ENCODE data around the gene PRSS38. TPM values are rescaled to one million over a fixed set of nuclear protein-coding genes. Genes with fewer than 3 reads are reported as not detected.
"Not testable (repeated sequence)": the region's sequence is repeated elsewhere in the genome, so short reads cannot be mapped to it uniquely, and the experiment has no call there.

PRSS38 gene
- polyA plus RNA-seq, 2 donors, result not detected

- Histone ChIP-seq H3K4me1 (ENCODE audit: control insufficient read depth in 2 of 2, insufficient read depth in 2 of 2, low read length in 1 of 2) (no peaks in the 10 kb centered on the region), H3K36me3 (ENCODE audit: control insufficient read depth in 2 of 2, insufficient read depth in 2 of 2, low read length in 1 of 2) (no peaks in the 10 kb centered on the region), H3K4me3 (ENCODE audit: low read depth in 1 of 2, low read length in 2 of 2) (no peak overlapping the region), H3K27me3 (ENCODE audit: control insufficient read depth in 1 of 2, insufficient read depth in 2 of 2, low read length in 2 of 2) (no peaks in the 10 kb centered on the region), H3K27ac (ENCODE audit: low read depth in 2 of 2, low read length in 1 of 2) (no peak overlapping the region), H3K9me3 (ENCODE audit: control insufficient read depth in 2 of 2, insufficient read depth in 1 of 2, low read depth in 1 of 2, low read length in 1 of 2) (peaks cover 0 to 9% of the 10 kb centered on the region in 2 donors)
- WGBS, 2 donors, result 37 to 45% methylated on average over 2 of the region's 2 CpGs
Measured at GRCh38 chr1:227824204-227824603, 8.7 kb downstream of the PRSS38 start.

- Histone ChIP-seq H3K36me3 (ENCODE audit: control insufficient read depth in 2 of 2, insufficient read depth in 2 of 2, low read length in 1 of 2) (no peaks in the 10 kb centered on the region), H3K4me1 (ENCODE audit: control insufficient read depth in 2 of 2, insufficient read depth in 2 of 2, low read length in 1 of 2) (no peaks in the 10 kb centered on the region), H3K27me3 (ENCODE audit: control insufficient read depth in 1 of 2, insufficient read depth in 2 of 2, low read length in 2 of 2) (no peaks in the 10 kb centered on the region), H3K27ac (ENCODE audit: low read depth in 2 of 2, low read length in 1 of 2) (no peak overlapping the region), H3K9me3 (ENCODE audit: control insufficient read depth in 2 of 2, insufficient read depth in 1 of 2, low read depth in 1 of 2, low read length in 1 of 2) (peaks cover 0 to 9% of the 10 kb centered on the region in 2 donors), H3K4me3 (ENCODE audit: low read depth in 1 of 2, low read length in 2 of 2) (no peak overlapping the region)
- 71 to 90% methylated on average over 3 of the region's 3 CpGs for WGBS, 2 donors
Measured at GRCh38 chr1:227828786-227829185, 13.3 kb downstream of the PRSS38 start.

DNA sequence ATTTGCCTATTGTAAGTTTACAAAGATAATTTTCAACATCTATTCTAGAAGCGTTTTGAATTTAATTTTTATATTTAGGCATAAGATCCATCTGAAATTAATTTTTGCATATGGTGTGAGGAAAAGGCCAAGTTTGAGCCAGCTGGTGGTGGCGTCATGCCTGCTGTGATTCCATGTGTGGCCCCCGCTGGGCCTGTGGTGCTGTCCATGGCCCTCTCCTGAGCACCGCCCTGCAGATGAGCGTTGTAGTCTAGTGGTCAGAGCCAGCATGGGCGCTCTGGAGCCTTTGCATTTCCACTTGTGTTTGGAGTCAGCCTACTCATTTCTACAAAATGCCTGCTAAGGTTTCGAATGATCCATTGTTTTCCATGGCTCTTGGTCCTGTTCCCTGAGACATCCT is 22.7 kb downstream of the PRSS38 start:
- Histone ChIP-seq H3K4me1 (ENCODE audit: control insufficient read depth in 2 of 2, insufficient read depth in 2 of 2, low read length in 1 of 2) (no peaks in the 10 kb centered on the region), H3K36me3 (ENCODE audit: control insufficient read depth in 2 of 2, insufficient read depth in 2 of 2, low read length in 1 of 2) (no peaks in the 10 kb centered on the region), H3K9me3 (ENCODE audit: control insufficient read depth in 2 of 2, insufficient read depth in 1 of 2, low read depth in 1 of 2, low read length in 1 of 2) (peaks cover 0 to 2% of the 10 kb centered on the region in 2 donors), H3K4me3 (ENCODE audit: low read depth in 1 of 2, low read length in 2 of 2) (no peak overlapping the region), H3K27me3 (ENCODE audit: control insufficient read depth in 1 of 2, insufficient read depth in 2 of 2, low read length in 2 of 2) (no peaks in the 10 kb centered on the region), H3K27ac (ENCODE audit: low read depth in 2 of 2, low read length in 1 of 2) (no peak overlapping the region)
- 89 to 91% methylated on average over 7 of the region's 7 CpGs for WGBS, 2 donors

GRCh38 chr1:227841096-227841495 is 25.6 kb downstream of the PRSS38 start:
- no peak overlapping the region for H3K27ac ChIP-seq (ENCODE audit: low read depth in 2 of 2, low read length in 1 of 2)
- no peaks in the 10 kb centered on the region for H3K36me3 ChIP-seq (ENCODE audit: control insufficient read depth in 2 of 2, insufficient read depth in 2 of 2, low read length in 1 of 2)
- no peaks in the 10 kb centered on the region for H3K4me1 ChIP-seq (ENCODE audit: control insufficient read depth in 2 of 2, insufficient read depth in 2 of 2, low read length in 1 of 2)
- no peaks in the 10 kb centered on the region for H3K27me3 ChIP-seq (ENCODE audit: control insufficient read depth in 1 of 2, insufficient read depth in 2 of 2, low read length in 2 of 2)
- 84 to 87% methylated on average over 9 of the region's 9 CpGs for WGBS, 2 donors
- no peak overlapping the region for H3K4me3 ChIP-seq (ENCODE audit: low read depth in 1 of 2, low read length in 2 of 2)
- peaks cover 2 to 4% of the 10 kb centered on the region in 2 donors for H3K9me3 ChIP-seq (ENCODE audit: control insufficient read depth in 2 of 2, insufficient read depth in 1 of 2, low read depth in 1 of 2, low read length in 1 of 2)

GRCh38 chr1:227844320-227845146 is 29.1 kb downstream of the PRSS38 start:
- no peak overlapping the region for H3K27ac ChIP-seq (ENCODE audit: low read depth in 2 of 2, low read length in 1 of 2)
- H3K4me3 ChIP-seq (ENCODE audit: low read depth in 1 of 2, low read length in 2 of 2), result no peak overlapping the region
- WGBS, 2 donors, result 80 to 82% methylated on average over 5 of the region's 5 CpGs
- no peaks in the 10 kb centered on the region for H3K27me3 ChIP-seq (ENCODE audit: control insufficient read depth in 1 of 2, insufficient read depth in 2 of 2, low read length in 2 of 2)
- no peaks in the 10 kb centered on the region for H3K36me3 ChIP-seq (ENCODE audit: control insufficient read depth in 2 of 2, insufficient read depth in 2 of 2, low read length in 1 of 2)
- peaks cover 4% of the 10 kb centered on the region in 2 donors for H3K9me3 ChIP-seq (ENCODE audit: control insufficient read depth in 2 of 2, insufficient read depth in 1 of 2, low read depth in 1 of 2, low read length in 1 of 2)
- no peaks in the 10 kb centered on the region for H3K4me1 ChIP-seq (ENCODE audit: control insufficient read depth in 2 of 2, insufficient read depth in 2 of 2, low read length in 1 of 2)

- Histone ChIP-seq H3K9me3 (ENCODE audit: control insufficient read depth in 2 of 2, insufficient read depth in 1 of 2, low read depth in 1 of 2, low read length in 1 of 2) (peaks cover 4% of the 10 kb centered on the region in 2 donors), H3K4me3 (ENCODE audit: low read depth in 1 of 2, low read length in 2 of 2) (no peak overlapping the region), H3K27ac (ENCODE audit: low read depth in 2 of 2, low read length in 1 of 2) (no peak overlapping the region), H3K27me3 (ENCODE audit: control insufficient read depth in 1 of 2, insufficient read depth in 2 of 2, low read length in 2 of 2) (no peaks in the 10 kb centered on the region), H3K36me3 (ENCODE audit: control insufficient read depth in 2 of 2, insufficient read depth in 2 of 2, low read length in 1 of 2) (no peaks in the 10 kb centered on the region), H3K4me1 (ENCODE audit: control insufficient read depth in 2 of 2, insufficient read depth in 2 of 2, low read length in 1 of 2) (no peaks in the 10 kb centered on the region)
- 82 to 87% methylated on average over 3 of the region's 3 CpGs for WGBS, 2 donors
Measured at GRCh38 chr1:227845147-227845458, 29.6 kb downstream of the PRSS38 start.

DNA sequence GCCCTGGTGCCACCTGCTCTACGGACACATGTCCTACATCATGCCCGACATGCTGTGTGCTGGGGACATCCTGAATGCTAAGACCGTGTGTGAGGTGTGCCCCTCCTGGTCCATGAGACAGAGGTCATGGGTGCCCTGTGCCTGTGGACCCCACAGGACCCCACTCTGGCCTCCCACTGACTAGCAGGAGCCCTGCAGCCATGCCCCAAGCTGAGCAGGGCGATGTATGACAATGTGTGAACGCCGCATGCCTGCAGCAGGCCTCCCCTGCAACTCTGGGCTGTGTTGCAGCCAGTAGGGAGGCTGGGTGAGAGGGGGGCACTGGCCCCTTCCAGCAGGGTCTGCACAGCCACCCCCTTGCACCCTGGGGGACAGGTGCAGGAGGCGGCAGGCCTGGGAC is 30.0 kb downstream of the PRSS38 start:
- Histone ChIP-seq H3K4me1 (ENCODE audit: control insufficient read depth in 2 of 2, insufficient read depth in 2 of 2, low read length in 1 of 2) (no peaks in the 10 kb centered on the region), H3K36me3 (ENCODE audit: control insufficient read depth in 2 of 2, insufficient read depth in 2 of 2, low read length in 1 of 2) (no peaks in the 10 kb centered on the region), H3K4me3 (ENCODE audit: low read depth in 1 of 2, low read length in 2 of 2) (no peak overlapping the region), H3K27me3 (ENCODE audit: control insufficient read depth in 1 of 2, insufficient read depth in 2 of 2, low read length in 2 of 2) (no peaks in the 10 kb centered on the region), H3K27ac (ENCODE audit: low read depth in 2 of 2, low read length in 1 of 2) (no peak overlapping the region), H3K9me3 (ENCODE audit: control insufficient read depth in 2 of 2, insufficient read depth in 1 of 2, low read depth in 1 of 2, low read length in 1 of 2) (peaks cover 4% of the 10 kb centered on the region in 2 donors)
- WGBS, 2 donors, result 86 to 94% methylated on average over 7 of the region's 7 CpGs

- no peak overlapping the region for H3K27ac ChIP-seq (ENCODE audit: low read depth in 2 of 2, low read length in 1 of 2)
- WGBS, 2 donors, result 66 to 73% methylated on average over 10 of the region's 10 CpGs
- H3K36me3 ChIP-seq (ENCODE audit: control insufficient read depth in 2 of 2, insufficient read depth in 2 of 2, low read length in 1 of 2), result no peaks in the 10 kb centered on the region
- no peaks in the 10 kb centered on the region for H3K4me1 ChIP-seq (ENCODE audit: control insufficient read depth in 2 of 2, insufficient read depth in 2 of 2, low read length in 1 of 2)
- H3K9me3 ChIP-seq (ENCODE audit: control insufficient read depth in 2 of 2, insufficient read depth in 1 of 2, low read depth in 1 of 2, low read length in 1 of 2), result peaks cover 4% of the 10 kb centered on the region in 2 donors
- no peaks in the 10 kb centered on the region for H3K27me3 ChIP-seq (ENCODE audit: control insufficient read depth in 1 of 2, insufficient read depth in 2 of 2, low read length in 2 of 2)
- no peak overlapping the region for H3K4me3 ChIP-seq (ENCODE audit: low read depth in 1 of 2, low read length in 2 of 2)
Measured at GRCh38 chr1:227846265-227846858, 30.9 kb downstream of the PRSS38 start.

- not testable (repeated sequence) for H3K27me3 ChIP-seq (ENCODE audit: control insufficient read depth in 1 of 2, insufficient read depth in 2 of 2, low read length in 2 of 2); H3K4me3 ChIP-seq (ENCODE audit: low read depth in 1 of 2, low read length in 2 of 2); H3K36me3 ChIP-seq (ENCODE audit: control insufficient read depth in 2 of 2, insufficient read depth in 2 of 2, low read length in 1 of 2); H3K27ac ChIP-seq (ENCODE audit: low read depth in 2 of 2, low read length in 1 of 2); H3K4me1 ChIP-seq (ENCODE audit: control insufficient read depth in 2 of 2, insufficient read depth in 2 of 2, low read length in 1 of 2); H3K9me3 ChIP-seq (ENCODE audit: control insufficient read depth in 2 of 2, insufficient read depth in 1 of 2, low read depth in 1 of 2, low read length in 1 of 2)
- WGBS, 2 donors, result 88 to 94% methylated on average over 4 of the region's 4 CpGs
Measured at GRCh38 chr1:227847046-227847445, 31.6 kb downstream of the PRSS38 start.

- Histone ChIP-seq H3K9me3 (ENCODE audit: control insufficient read depth in 2 of 2, insufficient read depth in 1 of 2, low read depth in 1 of 2, low read length in 1 of 2) (peaks cover 2 to 4% of the 10 kb centered on the region in 2 donors), H3K27me3 (ENCODE audit: control insufficient read depth in 1 of 2, insufficient read depth in 2 of 2, low read length in 2 of 2) (no peaks in the 10 kb centered on the region), H3K4me3 (ENCODE audit: low read depth in 1 of 2, low read length in 2 of 2) (no peak overlapping the region), H3K4me1 (ENCODE audit: control insufficient read depth in 2 of 2, insufficient read depth in 2 of 2, low read length in 1 of 2) (no peaks in the 10 kb centered on the region), H3K27ac (ENCODE audit: low read depth in 2 of 2, low read length in 1 of 2) (no peak overlapping the region), H3K36me3 (ENCODE audit: control insufficient read depth in 2 of 2, insufficient read depth in 2 of 2, low read length in 1 of 2) (no peaks in the 10 kb centered on the region)
- WGBS, 2 donors, result 71 to 77% methylated on average over 3 of the region's 3 CpGs
Measured at GRCh38 chr1:227848430-227848932, 33.0 kb downstream of the PRSS38 start.

All from esophagus (tissue), 2 donors.